SH-SY5Y (cell line): ENCODE measurements around the gene HOXB6.

ENCODE experiments used
- GATA2 ChIP-seq: IDR thresholded peaks from 2 replicates; pipeline ENCODE4 v1.6.1; 2011; ENCODE audit warnings: mild to moderate bottlenecking, low read depth, low read length
- GATA3 ChIP-seq: IDR thresholded peaks from 2 replicates; pipeline ENCODE4 v1.6.1; 2011; ENCODE audit warnings: low read depth, mild to moderate bottlenecking, low read length, moderate library complexity

HOXB6 gene

DNA sequence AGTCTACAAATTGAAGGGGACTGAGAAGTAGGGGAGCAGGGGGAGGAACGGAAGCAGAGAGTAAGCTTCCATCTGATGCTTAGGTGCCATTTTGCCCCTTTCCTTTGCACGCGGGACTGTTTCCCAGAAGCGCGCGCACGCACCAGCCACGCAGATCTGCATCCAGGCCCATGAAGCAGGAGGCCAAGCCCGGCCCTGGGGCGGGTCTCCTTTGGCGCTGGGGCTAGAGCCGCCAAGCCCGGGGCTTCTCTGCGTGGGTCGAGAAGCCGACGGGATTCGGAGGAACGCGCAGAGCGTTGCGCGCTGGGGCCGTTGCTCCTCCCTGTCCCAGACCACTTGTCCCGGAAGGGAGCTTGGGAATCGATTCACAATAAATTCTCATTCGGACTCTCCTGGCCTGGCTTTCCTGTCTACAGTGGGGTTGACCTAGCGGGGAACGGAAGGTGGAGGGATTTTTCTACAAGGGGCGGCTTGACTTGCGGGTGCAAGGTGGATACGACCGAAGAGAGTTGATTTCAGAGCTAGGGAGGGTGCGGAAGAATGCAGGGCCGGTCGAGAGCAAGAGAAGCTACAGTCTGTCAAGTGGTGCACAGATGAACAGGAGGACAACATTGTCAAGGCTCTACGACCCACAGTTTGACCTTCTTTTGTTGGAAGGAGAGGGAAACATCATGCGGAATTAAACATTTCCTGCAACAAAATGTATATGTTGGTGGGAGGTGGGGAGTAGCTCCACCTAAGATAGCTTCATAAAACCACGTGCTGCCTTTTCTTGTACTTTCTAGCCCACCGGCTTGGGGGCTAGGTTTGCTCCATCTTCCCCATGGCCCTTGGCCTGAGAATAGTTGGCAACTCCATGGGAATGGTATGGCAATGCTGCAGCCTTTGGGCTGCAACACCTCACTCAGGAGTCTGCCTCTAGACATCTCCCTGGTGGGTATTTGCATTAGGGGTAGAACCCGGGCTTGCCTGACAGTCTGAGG lies 16.9 kb upstream of the HOXB6 start:
- TF ChIP-seq GATA3, result no peak
- TF ChIP-seq GATA2, result no peak

DNA sequence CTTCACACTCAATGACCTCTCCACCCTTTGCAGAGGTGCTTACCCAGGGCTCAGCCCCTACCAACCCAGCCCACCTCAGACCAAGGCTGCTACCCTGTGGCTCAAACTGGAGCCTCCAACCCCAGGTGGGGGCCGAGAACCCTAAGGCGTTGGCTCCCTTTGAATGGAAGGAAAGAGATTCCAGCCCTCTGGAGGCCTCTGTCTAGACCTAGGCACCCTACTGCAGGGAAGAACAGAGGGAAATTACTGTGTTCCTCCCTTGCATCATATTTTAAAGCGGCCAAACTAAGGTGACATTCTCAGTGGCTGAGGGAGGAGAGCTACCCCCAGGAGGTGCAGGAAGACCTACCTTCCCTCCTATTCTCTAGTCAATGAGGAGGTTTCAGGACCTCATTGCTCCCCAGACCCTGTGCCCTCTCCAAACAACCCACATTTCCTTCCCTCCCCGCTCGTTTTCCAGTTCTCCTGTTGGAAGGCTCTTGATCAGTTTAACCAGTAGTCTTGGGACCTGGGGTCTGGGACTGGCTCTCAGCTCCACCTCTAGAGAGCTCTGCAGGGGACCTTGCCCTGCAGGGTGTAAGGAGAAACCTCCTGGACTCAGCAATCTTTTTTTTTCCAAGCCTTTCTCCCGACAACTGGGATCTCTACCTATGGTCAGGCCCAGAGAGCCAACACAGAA lies 15.8 kb upstream of the HOXB6 start:
- TF ChIP-seq GATA3, result no peak
- TF ChIP-seq GATA2, result no peak

DNA sequence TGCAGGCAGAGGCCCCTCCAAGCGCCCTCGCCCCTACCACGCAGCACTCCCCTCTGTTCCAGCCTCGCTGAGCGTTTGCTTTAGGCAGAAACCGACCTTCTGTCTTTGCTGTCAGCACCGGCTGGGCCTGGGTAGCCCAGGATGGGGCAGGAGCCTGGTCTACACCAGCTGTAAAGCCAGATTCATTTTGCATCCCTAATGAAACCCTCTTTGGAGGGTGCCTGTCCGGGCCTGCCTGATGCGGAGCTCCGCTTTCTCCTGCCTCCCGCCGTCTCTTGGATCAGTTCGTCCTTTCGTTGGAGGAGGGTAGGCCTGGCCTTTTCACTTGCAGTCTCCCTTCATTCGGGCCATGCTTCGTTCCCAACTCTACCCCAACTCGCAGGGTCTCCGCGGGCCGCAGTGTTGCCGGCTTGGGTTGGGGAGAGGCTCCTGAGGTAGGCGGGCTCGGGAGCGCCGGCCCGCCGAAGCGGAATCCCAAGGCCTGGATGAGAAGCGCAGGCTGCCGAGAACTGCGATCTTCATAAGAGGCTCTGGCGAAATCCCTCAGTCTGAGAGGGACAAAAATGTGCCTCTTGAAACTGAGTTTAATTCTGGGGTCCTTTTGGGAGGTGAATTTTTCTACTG lies 15.2 kb upstream of the HOXB6 start:
- TF ChIP-seq GATA2 (no peak), GATA3 (no peak)

DNA sequence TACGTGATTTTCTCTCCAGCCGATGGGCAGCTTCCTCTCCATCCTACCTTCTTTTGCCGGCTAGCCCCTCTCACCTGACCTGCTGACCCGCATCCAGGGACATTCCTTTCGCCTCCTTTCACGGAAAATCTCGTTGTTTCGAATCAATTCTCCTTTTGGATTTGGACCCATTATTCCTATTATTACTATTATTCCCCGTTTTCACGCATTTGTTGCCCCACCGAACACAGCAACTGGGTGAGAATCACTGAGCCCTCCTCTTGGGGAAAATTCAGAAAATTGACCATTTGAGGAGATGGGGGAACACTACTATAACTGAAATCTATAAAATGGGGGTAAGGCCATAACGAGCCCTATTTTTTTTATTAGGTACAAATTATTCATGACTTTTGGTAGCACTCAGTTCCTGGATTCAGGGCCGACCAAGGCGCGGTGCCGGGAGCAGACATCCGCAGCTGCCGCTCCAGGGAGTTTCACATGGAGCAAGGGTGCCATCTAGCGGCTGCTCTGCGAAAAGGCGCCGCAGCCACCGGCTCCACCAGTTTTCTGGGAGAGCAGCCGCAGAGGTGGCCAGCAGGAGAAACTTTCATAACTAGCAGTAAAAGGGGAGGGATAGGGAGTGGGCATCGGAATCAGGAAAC lies 13.6 kb upstream of the HOXB6 start:
- TF ChIP-seq GATA3 (no peak), GATA2 (no peak)

DNA sequence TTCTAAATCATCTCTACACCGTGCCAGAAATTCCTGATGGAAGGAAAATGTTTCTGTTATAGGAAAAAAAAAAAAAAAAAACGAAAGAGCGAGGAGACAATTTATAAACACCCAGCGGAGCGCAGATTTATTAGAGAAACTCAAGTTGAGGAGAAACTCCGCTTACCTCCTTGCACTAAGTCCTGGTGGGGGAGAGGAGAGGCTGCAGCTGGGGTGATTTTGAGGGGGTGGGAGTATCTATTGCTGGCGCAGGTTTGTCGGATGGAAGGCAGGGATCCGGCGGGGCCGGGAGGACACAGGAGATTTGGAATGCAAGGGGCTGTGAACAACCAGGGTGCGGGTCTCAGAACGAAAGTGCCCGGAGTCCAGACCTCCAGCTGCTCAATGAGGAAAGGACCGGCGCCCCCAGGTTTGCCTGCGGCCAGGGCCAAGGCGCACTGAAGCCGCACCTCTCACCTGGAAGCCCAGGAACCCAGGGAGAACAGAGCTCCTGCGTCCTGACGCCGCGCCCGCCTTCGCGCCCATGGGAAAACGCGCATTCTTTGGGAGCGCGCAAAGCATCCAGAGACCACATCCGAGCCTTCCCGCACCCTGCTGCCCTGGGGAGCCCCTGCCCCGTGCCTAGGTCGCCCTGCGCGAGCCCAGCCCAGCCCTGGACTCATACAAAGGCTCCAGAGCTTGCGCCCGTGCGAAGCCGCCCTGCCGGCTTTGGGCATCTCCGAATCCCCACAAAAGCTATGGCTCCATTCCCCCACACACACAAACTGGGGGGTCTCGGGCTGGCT lies 12.9 kb upstream of the HOXB6 start:
- no peak for TF ChIP-seq GATA2
- no peak for TF ChIP-seq GATA3

DNA sequence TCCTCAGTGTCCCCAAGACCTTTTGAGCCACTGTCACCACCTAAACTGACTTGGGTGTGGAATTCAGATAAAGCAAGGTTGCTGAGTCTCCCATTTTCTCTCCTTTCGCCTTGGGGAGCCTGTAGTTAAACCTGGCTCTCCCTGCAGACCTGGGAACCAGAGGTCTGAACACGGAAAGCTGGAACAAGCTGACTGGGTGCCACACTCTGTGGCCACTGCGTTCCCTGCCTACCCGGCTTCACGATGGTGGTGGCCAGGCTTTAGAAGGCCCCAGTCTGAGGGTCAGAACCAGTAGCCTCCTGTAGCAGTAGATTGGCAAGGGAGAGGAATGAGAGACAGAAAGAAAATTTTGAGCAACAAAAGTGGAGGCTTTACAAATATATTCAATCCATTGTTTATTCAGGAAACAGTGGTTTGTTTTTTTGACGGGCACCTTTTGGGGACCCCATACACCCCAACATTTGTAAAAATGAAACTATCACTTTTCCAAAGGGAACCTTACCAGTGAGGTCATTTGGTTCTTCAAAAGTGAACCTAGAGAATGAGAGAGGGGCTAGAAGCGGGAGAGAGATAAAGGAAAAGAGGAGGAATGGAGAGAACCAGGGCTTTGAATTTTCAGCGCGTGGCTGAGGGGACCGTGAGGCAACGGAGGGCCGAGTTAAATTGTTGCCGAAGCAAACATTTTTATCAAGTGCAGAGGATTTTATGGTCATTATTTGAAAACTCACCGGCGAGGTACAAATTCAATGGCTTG lies 12.1 kb upstream of the HOXB6 start:
- TF ChIP-seq GATA3 (no peak), GATA2 (no peak)

DNA sequence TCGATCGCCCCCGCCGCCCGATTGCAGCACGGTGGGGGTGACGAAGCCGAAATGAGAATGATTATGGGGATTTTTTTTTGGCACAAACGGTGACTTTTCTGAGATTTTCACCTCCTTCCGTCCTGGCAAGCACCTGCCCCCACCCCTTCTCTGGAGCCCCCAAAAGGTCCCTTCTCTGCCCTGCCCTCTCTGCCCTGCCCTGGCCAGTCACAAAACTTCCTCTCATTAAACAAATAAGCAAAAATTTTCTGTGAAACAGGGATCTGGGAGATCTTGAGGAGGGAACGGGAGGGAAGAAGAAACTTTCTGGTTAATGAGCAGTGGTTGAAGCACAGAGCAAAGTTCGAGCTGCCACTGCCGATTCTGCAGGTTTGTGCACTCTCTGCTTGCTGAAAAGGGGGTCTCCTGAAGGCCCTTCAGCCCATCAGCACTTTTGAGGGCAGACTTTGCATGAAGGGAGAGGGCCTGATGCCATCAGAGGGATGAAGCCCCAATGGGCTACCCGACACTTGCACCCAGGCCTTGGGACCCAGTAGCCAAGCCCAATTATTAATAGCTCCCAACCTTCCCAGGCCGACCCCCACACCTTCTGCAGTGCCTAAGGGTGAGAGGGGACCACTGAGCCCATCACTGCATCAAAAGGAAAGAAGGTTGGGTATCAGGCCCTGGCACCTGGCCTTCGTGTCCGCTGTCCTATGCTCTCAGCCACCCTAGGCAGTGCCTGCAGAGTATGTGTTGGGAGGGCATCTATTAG lies 11.4 kb upstream of the HOXB6 start:
- no peak for TF ChIP-seq GATA2
- TF ChIP-seq GATA3, result no peak

DNA sequence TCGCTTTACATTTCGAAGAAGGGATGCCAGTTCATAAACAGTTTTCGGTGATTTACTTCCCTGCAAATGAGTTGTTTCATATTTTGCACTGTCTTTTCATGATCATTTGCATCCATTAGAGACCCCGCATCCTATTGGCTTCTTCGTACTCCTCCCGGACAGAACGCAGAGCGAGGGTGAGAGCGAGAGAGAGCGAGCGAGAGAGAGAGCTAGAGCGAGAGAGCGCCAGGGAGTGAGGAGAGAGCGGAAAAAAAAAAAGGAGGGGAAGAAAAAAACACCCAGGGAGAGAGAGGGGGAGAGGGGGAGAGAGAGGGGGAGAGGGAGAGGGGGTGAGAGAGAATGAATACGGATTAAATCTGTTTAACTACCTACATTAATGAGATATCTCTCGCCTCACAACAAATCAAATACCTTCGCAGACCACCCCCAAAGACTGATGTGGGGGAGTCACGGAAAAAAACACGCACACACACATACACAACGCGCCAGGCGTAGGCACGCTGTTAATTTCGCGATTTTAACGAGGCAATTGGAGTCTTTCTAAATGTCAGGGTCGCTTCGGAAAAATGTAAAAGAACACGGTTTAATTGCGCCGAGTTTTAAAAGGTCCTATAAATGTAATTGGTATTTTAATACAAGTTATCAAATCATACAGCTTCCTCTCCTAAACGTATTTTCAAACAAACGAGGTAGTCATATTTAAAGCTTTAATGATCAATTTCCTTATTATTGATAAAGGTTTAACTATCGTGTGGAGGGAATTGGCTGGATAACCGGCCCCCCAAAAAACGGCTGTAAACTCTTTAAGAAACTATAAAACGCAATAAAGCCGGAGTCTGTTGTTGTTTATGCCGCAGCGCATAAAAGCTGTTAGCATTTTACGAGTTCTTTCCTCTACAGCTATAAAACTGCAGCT lies 10.5 kb upstream of the HOXB6 start, which contains the start of gene HOXB8:
TSS of gene HOXB8 (minus strand) at position 246 of the 916 bp plus-strand sequence. CDS start 588 bp downstream, outside the sequence.
- TF ChIP-seq GATA2 (no peak), GATA3 (no peak)

DNA sequence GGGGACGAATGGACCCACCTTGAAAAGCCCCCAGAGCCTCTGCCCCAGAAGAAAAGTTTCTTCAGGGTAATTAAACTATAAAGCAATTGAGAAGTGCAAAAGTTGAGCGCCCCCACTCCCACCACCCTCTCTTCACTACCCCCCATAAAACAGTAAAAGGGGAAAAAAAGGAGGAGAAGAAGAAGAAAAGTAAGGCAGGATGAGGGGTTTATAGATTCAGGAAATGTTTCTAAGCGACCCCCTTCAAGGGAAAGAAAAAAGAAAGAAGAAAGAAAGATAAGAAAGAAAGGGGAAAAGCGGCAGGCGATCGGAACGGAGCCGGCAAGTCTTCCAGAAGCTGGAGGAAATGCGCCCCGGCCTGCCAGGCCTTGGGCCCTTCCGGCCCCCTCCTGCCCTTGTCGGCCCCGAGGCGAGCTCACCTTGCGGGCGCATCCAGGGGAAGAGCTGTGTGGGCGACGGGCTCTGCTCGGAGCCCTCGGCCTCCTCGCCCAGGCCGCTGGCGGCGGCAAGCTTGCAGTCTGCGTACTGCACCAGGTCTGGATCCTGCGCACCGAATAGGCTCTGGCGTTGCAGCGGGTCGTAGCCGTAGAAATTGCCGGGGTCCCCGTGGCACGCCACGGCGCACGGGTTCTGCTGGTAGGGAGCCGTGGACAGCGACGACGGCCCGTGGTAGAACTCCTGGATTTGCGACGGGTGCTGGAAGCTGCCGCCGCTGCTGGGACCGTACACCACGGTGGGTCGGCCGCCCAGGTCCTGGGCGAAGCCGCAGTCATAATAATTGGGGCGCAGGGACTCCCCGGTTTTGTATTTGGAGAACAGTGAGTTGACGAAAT lies 9.3 kb upstream of the HOXB6 start:
- no peak for TF ChIP-seq GATA2
- no peak for TF ChIP-seq GATA3
